ENCODE data around the gene PKHD1.

GRCh38 chr6:52055451-52055850 is 32.0 kb downstream of the PKHD1 start:
- TF ChIP-seq ELF4 (IDR thresholded peaks at IDR 0.05): no peak
- no peak for TF ChIP-seq PKNOX1 (IDR thresholded peaks at IDR 0.05)
- TF ChIP-seq HDGF (IDR thresholded peaks at IDR 0.05; ENCODE audit: borderline replicate concordance): no peak
- TF ChIP-seq ZNF384 (IDR thresholded peaks at IDR 0.05): no peak
- no peak for TF ChIP-seq FOXK2 (IDR thresholded peaks at IDR 0.05)
- TF ChIP-seq SUZ12 (IDR thresholded peaks at IDR 0.05): no peak
- no peak for TF ChIP-seq FOXA1 (IDR thresholded peaks at IDR 0.05)
- TF ChIP-seq ARNT (IDR thresholded peaks at IDR 0.05): no peak
- TF ChIP-seq BHLHE40 (IDR thresholded peaks at IDR 0.05; ENCODE audit: borderline replicate concordance): no peak
- no peak for TF ChIP-seq SP1 (IDR thresholded peaks at IDR 0.05)
- TF ChIP-seq FOXM1 (IDR thresholded peaks at IDR 0.05; ENCODE audit: borderline replicate concordance): no peak
- no peak for TF ChIP-seq NFRKB (IDR thresholded peaks at IDR 0.05)
- no peak for TF ChIP-seq L3MBTL2 (conservative IDR thresholded peaks at IDR 0.05)
